Hepatocyte (in vitro differentiated cells): ENCODE data around the gene ZBTB4. TPM values are rescaled to one million over a fixed set of nuclear protein-coding genes. Genes with fewer than 3 reads are reported as not detected.

ENCODE experiments used
- DNase-seq: peaks from one replicate; pipeline ENCODE4 v3.0.0-alpha.2; 2016; ENCODE audit warnings: low spot score
- H2AFZ ChIP-seq: fragments of 200-600 bp; sonication (generic); 2 replicates; pipeline ENCODE4 v1.6.0; 2016; ENCODE audit warnings: antibody characterized with exemption, mild to moderate bottlenecking
- H3K27ac ChIP-seq: fragments of 200-600 bp; sonication (generic); 2 replicates; pipeline ENCODE4 v1.5.1; 2016; ENCODE audit warnings: mild to moderate bottlenecking
- H3K27me3 ChIP-seq: fragments of 200-600 bp; sonication (generic); 2 replicates; pipeline ENCODE4 v1.6.1; 2016
- H3K36me3 ChIP-seq: fragments of 200-600 bp; sonication (generic); replicated peaks from 2 replicates; pipeline ENCODE4 v1.5.1; 2016; ENCODE audit warnings: low read depth; ENCODE audit not compliant: insufficient read depth
- H3K4me1 ChIP-seq: fragments of 200-600 bp; sonication (generic); 2 replicates; pipeline ENCODE4 v1.5.1; 2016; ENCODE audit warnings: mild to moderate bottlenecking, moderate library complexity; ENCODE audit not compliant: insufficient read depth
- H3K4me2 ChIP-seq: fragments of 200-600 bp; sonication (generic); 2 replicates; pipeline ENCODE4 v1.6.0; 2016
- H3K4me3 ChIP-seq: fragments of 200-600 bp; sonication (generic); 2 replicates; pipeline ENCODE4 v1.5.1; 2016; ENCODE audit warnings: mild to moderate bottlenecking
- H3K79me2 ChIP-seq: fragments of 200-600 bp; sonication (generic); 2 replicates; pipeline ENCODE4 v1.6.0; 2017; ENCODE audit warnings: mild to moderate bottlenecking
- H3K9me2 ChIP-seq: fragments of 200-600 bp; sonication (generic); replicated peaks from 2 replicates; pipeline ENCODE4 v1.6.0; 2017; ENCODE audit warnings: mild to moderate bottlenecking; ENCODE audit not compliant: insufficient read depth
- H3K9me3 ChIP-seq: fragments of 200-600 bp; sonication (generic); 2 replicates; pipeline ENCODE4 v1.5.1; 2016; ENCODE audit warnings: low read depth, mild to moderate bottlenecking
- H4K20me1 ChIP-seq: fragments of 200-600 bp; sonication (generic); 2 replicates; pipeline ENCODE4 v1.6.0; 2016; ENCODE audit warnings: mild to moderate bottlenecking; ENCODE audit not compliant: insufficient read depth, poor library complexity, severe bottlenecking
- EZH2 ChIP-seq: fragments of 200-600 bp; sonication (generic); IDR thresholded peaks from 2 replicates; pipeline ENCODE4 v1.6.1; 2016; ENCODE audit warnings: antibody characterized with exemption, mild to moderate bottlenecking, borderline replicate concordance
- EZH2phosphoT487 ChIP-seq: fragments of 200-600 bp; sonication (generic); IDR thresholded peaks from one replicate; pipeline ENCODE4 v1.6.1; 2018; ENCODE audit warnings: antibody characterized with exemption, mild to moderate bottlenecking, low read depth, moderate library complexity; ENCODE audit not compliant: unreplicated experiment, severe bottlenecking
- WGBS: methylation state at CpG from one replicate; pipeline ENCODE4 v1.1.6; 2016; ENCODE audit warnings: low lambda C conversion rate; ENCODE audit errors: missing lambda C conversion rate; 5-methylcytosine and 5-hydroxymethylcytosine counted together
- polyA plus RNA-seq: library from polyadenylated mRNA; unstranded; fragments of >200 nt; fragmentation: Nextera tagmentation; extraction: Ambion mirVana; gene quantifications from 2 replicates; pipeline ENCODE4 v1.2.1, GENCODE V29; 2016
- total RNA-seq: library from RNA; depleted of rRNA; stranded (reverse); fragments of >200 nt; gene quantifications from 2 replicates; pipeline ENCODE4 v1.2.3, GENCODE V29; 2014
- TF ChIP-seq, protein P1 (sequence below): fragments of 200-600 bp; sonication (generic); IDR thresholded peaks from 2 replicates; pipeline ENCODE4 v1.5.1; 2016; ENCODE audit warnings: antibody characterized with exemption, mild to moderate bottlenecking; ENCODE audit not compliant: poor library complexity

Gene ZBTB4
- total and polyA plus RNA-seq, 2 experiments from 2014 or later, result 20.8 to 27.1 TPM

DNA sequence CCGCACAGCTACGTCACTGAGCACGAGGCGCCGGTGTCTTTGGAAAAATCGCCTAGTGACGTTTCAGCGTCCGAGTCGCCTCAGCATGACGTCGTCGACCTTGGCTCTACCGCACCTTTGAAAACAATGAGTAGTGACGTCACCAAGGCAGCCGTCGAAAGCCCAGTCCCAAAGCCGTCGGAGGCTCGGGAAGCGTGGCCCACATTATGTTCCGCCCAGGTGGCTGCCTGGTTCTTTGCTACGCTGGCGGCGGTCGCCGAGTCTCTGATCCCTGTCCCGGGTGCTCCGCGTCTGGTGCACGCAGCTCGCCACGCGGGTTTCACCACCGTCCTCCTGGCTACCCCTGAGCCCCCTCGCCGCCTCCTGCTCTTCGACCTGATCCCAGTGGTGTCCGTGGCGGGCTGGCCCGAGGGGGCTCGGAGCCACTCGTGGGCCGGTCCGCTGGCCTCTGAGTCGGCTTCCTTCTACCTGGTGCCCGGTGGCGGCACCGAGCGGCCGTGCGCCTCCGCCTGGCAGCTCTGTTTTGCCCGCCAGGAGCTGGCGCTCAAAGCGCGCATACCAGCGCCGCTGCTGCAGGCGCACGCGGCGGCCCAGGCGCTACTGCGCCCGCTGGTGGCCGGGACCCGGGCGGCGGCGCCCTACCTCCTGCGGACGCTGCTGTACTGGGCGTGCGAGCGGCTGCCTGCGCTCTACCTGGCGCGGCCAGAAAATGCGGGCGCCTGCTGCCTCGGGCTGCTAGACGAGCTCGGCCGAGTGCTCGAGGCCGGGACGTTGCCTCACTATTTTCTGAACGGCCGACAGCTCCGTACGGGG lies 42.7 kb downstream of the ZBTB4 start:
- Histone ChIP-seq H3K4me1 (peaks cover 50% of the 10 kb centered on the region), H3K4me2 (peak overlapping the region; percentile 99), H3K9me3 (no peaks in the 10 kb centered on the region), H3K9me2 (no peaks in the 10 kb centered on the region), H3K4me3 (peak overlapping the region; percentile 8), H3K36me3 (no peaks in the 10 kb centered on the region), H3K27ac (peak overlapping the region; percentile 65), H2AFZ (peak overlapping the region; percentile 46), H3K27me3 (peaks cover 29% of the 10 kb centered on the region), H3K79me2 (peaks cover 2% of the 10 kb centered on the region), H4K20me1 (no peaks in the 10 kb centered on the region)
- DNase-seq, result peak; percentile 95
- TF ChIP-seq EZH2phosphoT487, result no peak
- TF ChIP-seq, protein P1, sequence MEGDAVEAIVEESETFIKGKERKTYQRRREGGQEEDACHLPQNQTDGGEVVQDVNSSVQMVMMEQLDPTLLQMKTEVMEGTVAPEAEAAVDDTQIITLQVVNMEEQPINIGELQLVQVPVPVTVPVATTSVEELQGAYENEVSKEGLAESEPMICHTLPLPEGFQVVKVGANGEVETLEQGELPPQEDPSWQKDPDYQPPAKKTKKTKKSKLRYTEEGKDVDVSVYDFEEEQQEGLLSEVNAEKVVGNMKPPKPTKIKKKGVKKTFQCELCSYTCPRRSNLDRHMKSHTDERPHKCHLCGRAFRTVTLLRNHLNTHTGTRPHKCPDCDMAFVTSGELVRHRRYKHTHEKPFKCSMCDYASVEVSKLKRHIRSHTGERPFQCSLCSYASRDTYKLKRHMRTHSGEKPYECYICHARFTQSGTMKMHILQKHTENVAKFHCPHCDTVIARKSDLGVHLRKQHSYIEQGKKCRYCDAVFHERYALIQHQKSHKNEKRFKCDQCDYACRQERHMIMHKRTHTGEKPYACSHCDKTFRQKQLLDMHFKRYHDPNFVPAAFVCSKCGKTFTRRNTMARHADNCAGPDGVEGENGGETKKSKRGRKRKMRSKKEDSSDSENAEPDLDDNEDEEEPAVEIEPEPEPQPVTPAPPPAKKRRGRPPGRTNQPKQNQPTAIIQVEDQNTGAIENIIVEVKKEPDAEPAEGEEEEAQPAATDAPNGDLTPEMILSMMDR, result peak; percentile 76
- TF ChIP-seq EZH2, result no peak
- WGBS, result 6% methylated on average over 89 of the region's 92 CpGs

DNA sequence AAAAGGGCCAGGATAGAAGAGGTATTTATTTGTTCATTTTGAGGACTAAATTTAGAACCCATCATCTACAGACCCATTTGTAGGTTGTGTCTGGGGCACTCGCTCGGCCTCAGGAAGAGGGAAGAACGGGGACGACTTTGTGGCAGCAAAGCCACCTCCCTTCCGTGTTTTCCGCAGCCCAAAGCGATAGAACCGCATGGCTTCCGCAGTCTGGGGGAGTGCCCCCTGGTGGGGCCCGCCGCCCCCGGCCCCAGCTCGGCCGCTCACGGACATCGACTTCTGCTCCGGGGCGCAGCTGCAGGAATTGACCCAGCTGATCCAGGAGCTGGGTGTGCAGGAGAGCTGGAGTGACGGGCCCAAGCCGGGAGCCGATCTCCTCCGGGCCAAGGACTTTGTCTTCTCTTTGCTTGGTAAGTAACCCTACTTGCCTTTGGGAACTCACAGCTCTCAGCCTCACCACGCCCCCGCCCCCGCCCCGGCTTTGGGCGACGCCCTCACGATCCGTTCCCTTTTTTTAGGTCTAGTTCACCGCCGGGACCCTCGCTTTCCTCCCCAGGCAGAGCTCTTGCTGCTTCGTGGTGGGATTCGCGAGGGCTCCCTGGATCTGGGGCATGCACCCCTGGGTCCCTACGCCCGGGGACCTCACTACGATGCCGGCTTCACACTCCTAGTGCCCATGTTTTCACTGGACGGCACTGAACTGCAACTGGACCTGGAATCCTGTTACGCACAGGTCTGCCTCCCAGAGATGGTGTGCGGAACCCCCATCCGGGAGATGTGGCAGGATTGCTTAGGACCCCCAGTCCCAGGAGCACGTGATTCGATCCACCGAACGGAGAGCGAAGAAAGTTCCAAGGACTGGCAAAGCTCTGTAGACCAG lies 43.5 kb downstream of the ZBTB4 start:
- Histone ChIP-seq H3K27me3 (peaks cover 24% of the 10 kb centered on the region), H3K4me3 (peak overlapping the region; percentile 22)
- 9% methylated on average over 38 of the region's 49 CpGs for WGBS

DNA sequence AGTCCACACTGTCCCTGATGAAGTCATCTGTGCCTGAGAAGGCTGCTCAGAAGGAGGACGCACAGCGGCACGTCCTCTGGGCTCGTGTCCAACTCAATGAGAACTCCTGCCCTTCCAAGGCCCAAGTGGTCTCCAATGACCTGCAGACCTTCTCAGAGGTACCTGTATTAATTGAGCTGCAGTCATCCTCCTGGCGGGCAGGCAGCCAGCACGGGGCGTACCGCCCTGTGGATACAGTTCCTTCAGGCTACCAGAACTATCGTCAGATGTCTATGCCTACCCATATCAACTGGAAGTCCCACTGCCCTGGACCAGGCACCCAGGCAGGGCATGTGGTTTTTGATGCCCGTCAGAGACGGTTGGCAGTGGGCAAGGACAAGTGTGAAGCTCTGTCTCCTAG lies 47.1 kb downstream of the ZBTB4 start:
- WGBS, result 97% methylated on average over 11 of the region's 11 CpGs
- peaks cover 12% of the 10 kb centered on the region for H3K4me1 ChIP-seq
- TF ChIP-seq EZH2 (no peak), EZH2phosphoT487 (no peak)
- TF ChIP-seq, protein P1, result no peak
- no peak for DNase-seq
- H3K36me3 ChIP-seq, result no peaks in the 10 kb centered on the region
- H3K79me2 ChIP-seq, result peaks cover 2% of the 10 kb centered on the region
- H3K4me2 ChIP-seq, result no peak overlapping the region
- H4K20me1 ChIP-seq, result no peaks in the 10 kb centered on the region
- H3K4me3 ChIP-seq, result no peak overlapping the region
- no peaks in the 10 kb centered on the region for H3K9me2 ChIP-seq
- H3K27me3 ChIP-seq, result no peaks in the 10 kb centered on the region
- H2AFZ ChIP-seq, result no peak overlapping the region
- H3K27ac ChIP-seq, result no peak overlapping the region
- H3K9me3 ChIP-seq, result no peaks in the 10 kb centered on the region

More for the DNA sequence above, 43.5 kb downstream of the ZBTB4 start:
- no peaks in the 10 kb centered on the region for H3K36me3 ChIP-seq
- H4K20me1 ChIP-seq, result no peaks in the 10 kb centered on the region
- H3K79me2 ChIP-seq, result peaks cover 2% of the 10 kb centered on the region
- no peaks in the 10 kb centered on the region for H3K9me3 ChIP-seq
- no peak for TF ChIP-seq EZH2phosphoT487
- TF ChIP-seq, protein P1, result peak; percentile 14
- no peak for TF ChIP-seq EZH2
- DNase-seq, result peak; percentile 64
- H3K4me2 ChIP-seq, result peak overlapping the region; percentile 99
- H3K27ac ChIP-seq, result peak overlapping the region; percentile 65
- H2AFZ ChIP-seq, result peak overlapping the region; percentile 23
- H3K9me2 ChIP-seq, result no peaks in the 10 kb centered on the region
- peaks cover 47% of the 10 kb centered on the region for H3K4me1 ChIP-seq
